ENCODE measurements around the gene NR2C2AP.
"Not testable (repeated sequence)": the region's sequence is repeated elsewhere in the genome, so short reads cannot be mapped to it uniquely, and the experiment has no call there.

Gene NR2C2AP

DNA sequence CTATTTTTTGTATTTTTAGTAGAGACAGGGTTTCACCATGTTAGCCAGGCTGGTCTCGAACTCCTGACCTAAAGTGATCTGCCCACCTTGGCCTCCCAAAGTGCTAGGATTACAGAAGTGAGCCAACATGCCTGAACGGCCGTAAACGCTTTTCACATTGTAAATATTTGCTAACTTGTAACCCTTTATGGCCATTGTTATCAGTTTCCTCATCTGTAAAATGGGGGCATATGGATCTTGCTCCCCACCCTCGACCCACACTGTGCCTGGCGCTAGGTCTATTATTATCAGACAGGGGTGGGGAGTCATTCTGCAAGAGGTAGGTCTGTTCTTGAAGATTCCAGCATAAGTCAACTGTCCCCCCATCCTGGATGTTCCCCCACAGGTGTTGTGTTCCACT is 20.4 kb upstream of the NR2C2AP start:
- no peaks in the 10 kb centered on the region for H3K9me3 ChIP-seq (ENCODE audit: low read depth, low read length)
- H3K9ac ChIP-seq (ENCODE audit: insufficient read length), result no peak overlapping the region
- H3K36me3 ChIP-seq (ENCODE audit: insufficient read depth, low read length), result no peaks in the 10 kb centered on the region
- no peak for TF ChIP-seq FOXP2 (optimal IDR thresholded peaks at IDR 0.05; ENCODE audit: control extremely low read depth, extremely low read length, insufficient read depth)
- no peak for TF ChIP-seq POLR2AphosphoS5 (IDR thresholded peaks at IDR 0.05; ENCODE audit: borderline replicate concordance, low read depth, low read length)
- no peak for TF ChIP-seq EZH2 (IDR thresholded peaks at IDR 0.05)
- no peak for DNase-seq (ENCODE audit: low read depth, low spot score)
- H3K4me3 ChIP-seq, result no peak overlapping the region
- no peak overlapping the region for H3K27ac ChIP-seq

DNA sequence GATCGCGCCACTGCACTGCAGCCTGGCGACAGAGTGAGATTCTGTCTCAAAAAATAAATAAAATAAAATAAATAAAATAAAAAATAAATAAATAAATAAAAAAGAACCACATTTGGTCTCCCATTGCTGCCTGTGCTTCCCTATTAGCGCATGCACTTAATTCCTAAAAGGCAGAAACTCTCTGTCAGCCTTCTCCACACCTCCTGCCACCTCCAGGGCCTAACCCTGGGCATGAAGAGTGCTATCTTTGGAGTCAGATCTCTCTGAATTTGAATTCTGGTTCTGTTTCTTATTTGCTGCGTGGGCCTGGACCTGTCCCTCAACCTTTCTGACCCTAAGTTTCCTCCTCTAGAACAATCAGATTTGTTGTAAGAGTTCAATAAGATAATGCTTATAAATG is 19.8 kb upstream of the NR2C2AP start:
- no peak for DNase-seq (ENCODE audit: low read depth, low spot score)
- no peak for TF ChIP-seq EZH2 (IDR thresholded peaks at IDR 0.05)
- no peak for TF ChIP-seq POLR2AphosphoS5 (IDR thresholded peaks at IDR 0.05; ENCODE audit: borderline replicate concordance, low read depth, low read length)
- TF ChIP-seq FOXP2 (optimal IDR thresholded peaks at IDR 0.05; ENCODE audit: control extremely low read depth, extremely low read length, insufficient read depth), result no peak
- no peaks in the 10 kb centered on the region for H3K36me3 ChIP-seq (ENCODE audit: insufficient read depth, low read length)
- H3K27ac ChIP-seq, result no peak overlapping the region
- H3K9ac ChIP-seq (ENCODE audit: insufficient read length), result no peak overlapping the region
- no peaks in the 10 kb centered on the region for H3K9me3 ChIP-seq (ENCODE audit: low read depth, low read length)
- no peak overlapping the region for H3K4me3 ChIP-seq

DNA sequence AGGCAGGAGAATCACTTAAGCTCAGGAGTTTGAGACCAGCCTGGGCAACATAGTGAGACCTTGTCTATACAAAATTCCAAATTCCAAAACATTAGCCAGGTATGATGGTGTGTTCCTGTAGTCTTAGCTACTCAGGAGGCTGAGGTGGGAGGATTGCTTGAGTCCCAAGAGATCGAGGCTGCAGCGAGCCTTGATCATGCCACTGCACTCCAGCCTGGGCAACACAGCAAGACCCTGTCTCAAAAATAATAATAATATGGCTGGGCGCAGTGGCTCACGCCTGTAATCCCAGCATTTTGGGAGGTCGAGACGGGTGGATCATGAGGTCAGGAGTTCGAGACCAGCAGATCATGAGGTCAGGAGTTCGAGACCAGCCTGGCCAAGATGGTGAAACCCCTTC is 17.8 kb upstream of the NR2C2AP start:
- not testable (repeated sequence) for H3K4me3 ChIP-seq

DNA sequence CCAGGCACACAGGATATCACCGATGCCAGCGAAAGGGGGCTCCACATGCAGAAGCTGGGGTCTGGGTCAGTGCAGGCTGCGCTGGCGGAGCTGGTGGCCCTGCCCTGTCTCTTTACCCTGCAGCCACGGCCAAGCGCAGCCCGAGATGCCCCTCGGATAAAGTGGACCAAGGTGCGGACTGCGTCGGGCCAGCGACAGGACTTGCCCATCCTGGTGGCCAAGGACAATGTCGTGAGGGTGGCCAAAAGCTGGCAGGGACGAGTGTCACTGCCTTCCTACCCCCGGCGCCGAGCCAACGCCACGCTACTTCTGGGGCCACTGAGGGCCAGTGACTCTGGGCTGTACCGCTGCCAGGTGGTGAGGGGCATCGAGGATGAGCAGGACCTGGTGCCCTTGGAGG is 15.7 kb upstream of the NR2C2AP start:
- TF ChIP-seq POLR2AphosphoS5 (IDR thresholded peaks at IDR 0.05; ENCODE audit: borderline replicate concordance, low read depth, low read length) (no peak), FOXP2 (optimal IDR thresholded peaks at IDR 0.05; ENCODE audit: control extremely low read depth, extremely low read length, insufficient read depth) (no peak), EZH2 (IDR thresholded peaks at IDR 0.05) (no peak)
- H3K9me3 ChIP-seq (ENCODE audit: low read depth, low read length), result no peaks in the 10 kb centered on the region
- DNase-seq (ENCODE audit: low read depth, low spot score), result no peak

More for the DNA sequence above, 17.8 kb upstream of the NR2C2AP start:
- DNase-seq (ENCODE audit: low read depth, low spot score); H3K27ac ChIP-seq; H3K9me3 ChIP-seq (ENCODE audit: low read depth, low read length); H3K9ac ChIP-seq (ENCODE audit: insufficient read length); H3K36me3 ChIP-seq (ENCODE audit: insufficient read depth, low read length): not testable (repeated sequence)

DNA sequence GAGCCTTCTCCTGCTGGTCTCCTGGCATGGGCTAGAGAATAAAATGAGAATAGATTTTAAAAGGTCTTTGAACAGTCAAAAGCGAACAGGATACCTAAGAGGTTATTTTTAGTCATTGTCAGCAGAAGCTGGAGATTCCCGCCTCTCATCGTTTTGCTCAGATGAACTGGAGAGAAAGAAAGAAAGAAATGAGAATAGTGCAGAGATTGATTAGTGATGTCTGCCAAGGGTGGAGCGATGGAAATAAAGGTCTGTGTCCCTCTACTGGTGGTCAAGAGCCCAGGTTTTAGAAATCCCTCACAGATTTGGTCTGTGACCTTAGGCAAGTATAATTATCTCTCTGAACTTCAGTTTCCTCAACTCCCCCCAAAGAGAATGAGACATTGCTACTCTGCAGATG is 13.9 kb upstream of the NR2C2AP start:
- DNase-seq (ENCODE audit: low read depth, low spot score), result no peak
- H3K36me3 ChIP-seq (ENCODE audit: insufficient read depth, low read length), result no peaks in the 10 kb centered on the region
- no peak overlapping the region for H3K9ac ChIP-seq (ENCODE audit: insufficient read length)
- no peak for TF ChIP-seq POLR2AphosphoS5 (IDR thresholded peaks at IDR 0.05; ENCODE audit: borderline replicate concordance, low read depth, low read length)
- no peak for TF ChIP-seq EZH2 (IDR thresholded peaks at IDR 0.05)
- TF ChIP-seq FOXP2 (optimal IDR thresholded peaks at IDR 0.05; ENCODE audit: control extremely low read depth, extremely low read length, insufficient read depth), result no peak
- H3K9me3 ChIP-seq (ENCODE audit: low read depth, low read length), result no peaks in the 10 kb centered on the region
- no peak overlapping the region for H3K4me3 ChIP-seq
- H3K27ac ChIP-seq, result no peak overlapping the region

More for the DNA sequence above, 15.7 kb upstream of the NR2C2AP start:
- Histone ChIP-seq H3K36me3 (ENCODE audit: insufficient read depth, low read length) (no peaks in the 10 kb centered on the region), H3K27ac (no peak overlapping the region), H3K4me3 (no peak overlapping the region), H3K9ac (ENCODE audit: insufficient read length) (no peak overlapping the region)

DNA sequence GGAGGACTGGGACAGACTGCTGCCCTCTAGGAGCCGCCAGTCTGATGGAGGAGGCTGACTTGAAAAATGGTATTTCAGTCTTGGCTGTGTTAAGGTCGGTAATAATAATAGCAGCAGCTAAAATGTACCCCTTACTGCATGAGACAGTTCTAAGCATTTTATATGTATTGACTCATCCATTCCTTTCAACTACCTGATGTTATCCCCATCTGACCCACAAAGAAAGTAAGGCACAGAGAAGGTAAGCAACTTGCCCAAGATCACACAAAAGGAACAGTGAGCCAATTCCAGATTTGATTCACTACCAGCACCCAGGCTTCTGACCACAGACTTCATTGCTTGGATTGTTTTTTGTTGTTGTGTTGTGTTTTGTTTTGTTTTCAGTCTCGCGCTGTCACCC is 12.6 kb upstream of the NR2C2AP start:
- no peaks in the 10 kb centered on the region for H3K9me3 ChIP-seq (ENCODE audit: low read depth, low read length)
- no peak for DNase-seq (ENCODE audit: low read depth, low spot score)
- H3K9ac ChIP-seq (ENCODE audit: insufficient read length), result no peak overlapping the region
- H3K36me3 ChIP-seq (ENCODE audit: insufficient read depth, low read length), result no peaks in the 10 kb centered on the region
- TF ChIP-seq FOXP2 (optimal IDR thresholded peaks at IDR 0.05; ENCODE audit: control extremely low read depth, extremely low read length, insufficient read depth) (no peak), EZH2 (IDR thresholded peaks at IDR 0.05) (no peak), POLR2AphosphoS5 (IDR thresholded peaks at IDR 0.05; ENCODE audit: borderline replicate concordance, low read depth, low read length) (no peak)
- no peak overlapping the region for H3K27ac ChIP-seq
- no peak overlapping the region for H3K4me3 ChIP-seq

DNA sequence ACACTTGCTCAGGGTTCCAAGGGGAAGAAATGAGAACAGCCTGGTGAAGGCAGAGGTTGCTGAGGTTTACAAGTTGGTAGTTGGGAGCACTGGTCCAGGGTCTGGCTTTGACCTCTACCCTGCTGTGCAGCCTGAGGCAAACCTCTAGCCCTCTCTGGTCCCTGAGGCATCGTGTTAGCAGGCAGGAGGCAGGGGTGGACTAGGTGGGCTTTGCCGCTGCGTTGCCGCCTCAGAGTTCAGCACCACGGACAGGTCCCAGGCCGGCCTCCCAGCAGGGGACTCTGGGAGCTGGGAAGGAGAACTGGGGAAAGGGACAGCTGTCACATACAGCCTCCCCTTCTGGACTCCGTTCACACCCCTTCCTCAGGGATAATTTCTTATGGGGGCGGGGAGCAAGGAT is 11.7 kb upstream of the NR2C2AP start:
- Histone ChIP-seq H3K4me3 (no peak overlapping the region), H3K36me3 (ENCODE audit: insufficient read depth, low read length) (no peaks in the 10 kb centered on the region)
- TF ChIP-seq EZH2 (IDR thresholded peaks at IDR 0.05), result no peak
- no peak for TF ChIP-seq POLR2AphosphoS5 (IDR thresholded peaks at IDR 0.05; ENCODE audit: borderline replicate concordance, low read depth, low read length)
- no peak for TF ChIP-seq FOXP2 (optimal IDR thresholded peaks at IDR 0.05; ENCODE audit: control extremely low read depth, extremely low read length, insufficient read depth)

DNA sequence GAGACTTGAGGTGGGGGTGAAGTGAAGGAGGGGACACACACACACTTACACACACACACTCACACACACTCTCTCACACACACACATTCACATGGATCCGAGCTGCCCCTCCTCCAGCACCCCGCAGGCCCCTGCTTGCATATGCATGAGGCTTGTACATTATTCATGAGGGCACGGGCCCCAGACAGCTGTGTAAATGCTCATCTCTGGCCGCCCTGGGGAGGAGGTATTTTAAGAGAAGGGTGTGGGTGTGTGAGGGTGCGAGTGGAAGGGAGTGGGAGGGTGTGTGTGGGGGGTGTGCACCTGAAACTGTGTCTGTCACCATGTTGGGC is 10.9 kb upstream of the NR2C2AP start:
- Histone ChIP-seq H3K9ac (ENCODE audit: insufficient read length) (no peak overlapping the region), H3K27ac (no peak overlapping the region), H3K9me3 (ENCODE audit: low read depth, low read length) (no peaks in the 10 kb centered on the region), H3K36me3 (ENCODE audit: insufficient read depth, low read length) (no peaks in the 10 kb centered on the region), H3K4me3 (peak overlapping the region; percentile 55)
- DNase-seq (ENCODE audit: low read depth, low spot score), result no peak
- TF ChIP-seq FOXP2 (optimal IDR thresholded peaks at IDR 0.05; ENCODE audit: control extremely low read depth, extremely low read length, insufficient read depth), result no peak
- no peak for TF ChIP-seq EZH2 (IDR thresholded peaks at IDR 0.05)
- no peak for TF ChIP-seq POLR2AphosphoS5 (IDR thresholded peaks at IDR 0.05; ENCODE audit: borderline replicate concordance, low read depth, low read length)

More for the DNA sequence above, 11.7 kb upstream of the NR2C2AP start:
- H3K9me3 ChIP-seq (ENCODE audit: low read depth, low read length), result no peaks in the 10 kb centered on the region
- no peak for DNase-seq (ENCODE audit: low read depth, low spot score)
- H3K9ac ChIP-seq (ENCODE audit: insufficient read length), result no peak overlapping the region
- H3K27ac ChIP-seq, result no peak overlapping the region

DNA sequence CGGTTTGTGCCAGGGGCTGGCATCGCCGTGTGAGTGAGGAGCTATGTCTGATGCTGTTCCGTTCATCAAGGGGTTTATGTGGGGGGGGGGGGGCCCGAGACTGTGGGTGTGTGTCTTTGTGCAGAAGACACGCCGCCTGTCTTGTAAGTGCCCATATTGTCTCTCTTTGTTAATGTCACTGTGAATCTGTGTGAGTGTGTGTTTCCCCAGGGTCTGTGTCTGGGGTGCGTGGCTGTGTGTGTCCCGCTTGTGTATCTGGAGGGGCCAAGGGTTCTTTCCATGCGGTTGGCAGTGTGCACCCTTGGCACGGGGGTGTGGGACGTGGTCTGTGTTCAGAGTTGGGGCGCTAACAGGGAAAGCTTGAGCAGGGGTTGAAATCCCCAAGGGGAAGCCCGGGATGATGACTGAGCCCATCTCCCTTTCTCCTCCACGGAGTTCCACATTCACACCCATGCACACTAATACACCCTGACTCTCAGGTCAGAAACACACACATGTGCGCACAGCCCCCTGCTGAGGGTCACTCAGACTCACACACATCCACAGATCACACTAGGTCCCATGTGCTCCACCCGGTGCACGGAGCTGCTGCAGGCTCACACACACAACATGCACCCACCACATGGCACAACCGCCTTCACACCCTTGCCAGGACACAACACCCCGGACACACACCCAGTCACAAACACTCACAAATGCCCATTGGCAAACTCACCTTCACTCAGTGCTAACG is 10.4 kb upstream of the NR2C2AP start:
- peak overlapping the region; percentile 55 for H3K4me3 ChIP-seq
- no peaks in the 10 kb centered on the region for H3K36me3 ChIP-seq (ENCODE audit: insufficient read depth, low read length)

More for the DNA sequence above, 10.4 kb upstream of the NR2C2AP start:
- H3K27ac ChIP-seq, result no peak overlapping the region
- TF ChIP-seq FOXP2 (optimal IDR thresholded peaks at IDR 0.05; ENCODE audit: control extremely low read depth, extremely low read length, insufficient read depth), result no peak
- TF ChIP-seq EZH2 (IDR thresholded peaks at IDR 0.05), result no peak
- no peak for TF ChIP-seq POLR2AphosphoS5 (IDR thresholded peaks at IDR 0.05; ENCODE audit: borderline replicate concordance, low read depth, low read length)
- H3K9ac ChIP-seq (ENCODE audit: insufficient read length), result no peak overlapping the region
- H3K9me3 ChIP-seq (ENCODE audit: low read depth, low read length), result no peaks in the 10 kb centered on the region
- DNase-seq (ENCODE audit: low read depth, low spot score), result no peak

Data from SK-N-MC (cell line).